GM21515 (cell line): ENCODE measurements around the gene PILRA.

ENCODE experiments used
- ATAC-seq: cut with Tn5 transposase; IDR thresholded peaks from one replicate; pipeline ENCODE4 v1.9.1; 2021; ENCODE audit not compliant: unreplicated experiment

Gene PILRA

GRCh38 chr7:100406767-100407166, 33.5 kb downstream of the PILRA start:
- ATAC-seq: no peak

- ATAC-seq: no peak
Observed at GRCh38 chr7:100407285-100408180, 34.2 kb downstream of the PILRA start.

GRCh38 chr7:100411101-100411500, 37.8 kb downstream of the PILRA start:
- ATAC-seq: no peak

GRCh38 chr7:100413346-100413745, 40.1 kb downstream of the PILRA start:
- ATAC-seq: no peak

GRCh38 chr7:100413889-100414288, 40.6 kb downstream of the PILRA start:
- ATAC-seq: no peak

- no peak for ATAC-seq
Observed at GRCh38 chr7:100415448-100415847, 42.2 kb downstream of the PILRA start.

- no peak for ATAC-seq
Observed at GRCh38 chr7:100418930-100419659, 45.8 kb downstream of the PILRA start.

- no peak for ATAC-seq
Observed at GRCh38 chr7:100419660-100420226, 46.5 kb downstream of the PILRA start.

- ATAC-seq: no peak
Observed at GRCh38 chr7:100423315-100423714, 50.0 kb downstream of the PILRA start.

GRCh38 chr7:100425347-100425746, 52.1 kb downstream of the PILRA start:
- no peak for ATAC-seq

- ATAC-seq: no peak
Observed at GRCh38 chr7:100426516-100426915, 53.2 kb downstream of the PILRA start.

GRCh38 chr7:100427762-100428198, 54.5 kb downstream of the PILRA start:
- no peak for ATAC-seq

GRCh38 chr7:100428199-100428966, 55.1 kb downstream of the PILRA start, which contains the start of gene ZCWPW1:
ZCWPW1 (minus strand) TSS chr7:100428703; CDS start chr7:100420649, 8,054 bp downstream.
- peak; percentile 39 for ATAC-seq

- ATAC-seq: peak; percentile 46
Observed at GRCh38 chr7:100428967-100429636, 55.8 kb downstream of the PILRA start.

- peak; percentile 35 for ATAC-seq
Observed at GRCh38 chr7:100429637-100430492, 56.6 kb downstream of the PILRA start, which contains the start of gene MEPCE. MEPCE (plus strand) TSS chr7:100429831; CDS start chr7:100430019, 188 bp downstream.

- ATAC-seq: no peak
Observed at GRCh38 chr7:100430493-100431285, 57.4 kb downstream of the PILRA start.

- ATAC-seq: no peak
Observed at GRCh38 chr7:100431286-100431735, 58.0 kb downstream of the PILRA start.

GRCh38 chr7:100432053-100432452, 58.8 kb downstream of the PILRA start:
- ATAC-seq: no peak
